WTC11 (cell line): ENCODE results near the gene GATB. TPM values are rescaled to one million over a fixed set of nuclear protein-coding genes. Genes with fewer than 3 reads are reported as not detected.

ENCODE experiments used
- ATAC-seq: fragments of 200-7000 bp; cut with Tn5 transposase; 2 replicates; pipeline ENCODE4 v1.10.0; 2021; ENCODE audit warnings: mild to moderate bottlenecking, moderate library complexity
- CTCF ChIA-PET: fragments of 300-600 bp; sonication (Branson Sonifier 250); formaldehyde crosslinking; loops from one replicate; lab custom pipeline; 2021; ENCODE audit warnings: antibody characterized with exemption; lab: Charles Lee
- POLR2A ChIA-PET: fragments of 350-600 bp; sonication (Branson Sonifier 250); formaldehyde crosslinking; loops from one replicate; lab custom pipeline; 2021; ENCODE audit warnings: antibody characterized with exemption; lab: Charles Lee
- DNase-seq: peaks from one replicate; pipeline ENCODE4 v3.0.0; 2021; ENCODE audit warnings: low spot score
- H3K27ac Mint-ChIP-seq: 2 replicates; pipeline ENCODE4 v1.8.0; 2021; ENCODE audit warnings: mixed read lengths
- H3K27me3 Mint-ChIP-seq: 2 replicates; pipeline ENCODE4 v1.8.0; 2021; ENCODE audit warnings: low read depth, mild to moderate bottlenecking, moderate library complexity, mixed read lengths
- H3K36me3 Mint-ChIP-seq: 2 replicates; pipeline ENCODE4 v1.8.0; 2021; ENCODE audit warnings: mixed read lengths
- H3K4me1 Mint-ChIP-seq: 2 replicates; pipeline ENCODE4 v1.8.0; 2022; ENCODE audit warnings: mixed read lengths
- H3K4me3 Mint-ChIP-seq: 2 replicates; pipeline ENCODE4 v1.8.0; 2021; ENCODE audit warnings: mild to moderate bottlenecking, moderate library complexity, mixed read lengths
- H3K9me3 Mint-ChIP-seq: 2 replicates; pipeline ENCODE4 v1.8.0; 2021; ENCODE audit warnings: mixed read lengths
- ATF1 ChIP-seq: sonication (generic); formaldehyde crosslinking; IDR thresholded peaks from 2 replicates; pipeline ENCODE4 v1.8.1; 2023; ENCODE audit warnings: mild to moderate bottlenecking, moderate library complexity, missing genetic modification reagents
- CDX4 ChIP-seq: fragments of 250-450 bp; sonication (Bioruptor Pico); IDR thresholded peaks from 2 replicates; pipeline ENCODE4 v1.9.0; 2021; ENCODE audit warnings: moderate library complexity, mild to moderate bottlenecking, inconsistent platforms, borderline replicate concordance
- CREB1 ChIP-seq: sonication (generic); formaldehyde crosslinking; IDR thresholded peaks from 2 replicates; pipeline ENCODE4 v1.8.0; 2023; ENCODE audit warnings: mild to moderate bottlenecking, missing genetic modification reagents
- CREM ChIP-seq: sonication (generic); formaldehyde crosslinking; IDR thresholded peaks from 2 replicates; pipeline ENCODE4 v1.8.1; 2022; ENCODE audit warnings: mild to moderate bottlenecking, missing genetic modification reagents, moderate library complexity
- E2F1 ChIP-seq: sonication (generic); formaldehyde crosslinking; IDR thresholded peaks from 2 replicates; pipeline ENCODE4 v1.8.0; 2022; ENCODE audit warnings: mild to moderate bottlenecking, missing genetic modification reagents
- ETV6 ChIP-seq: sonication (generic); formaldehyde crosslinking; IDR thresholded peaks from 2 replicates; pipeline ENCODE4 v1.8.1; 2022; ENCODE audit warnings: mild to moderate bottlenecking, missing genetic modification reagents
- FOXP1 ChIP-seq: sonication (generic); formaldehyde crosslinking; IDR thresholded peaks from 2 replicates; pipeline ENCODE4 v1.8.0; 2022; ENCODE audit warnings: missing genetic modification reagents, mild to moderate bottlenecking, moderate library complexity, borderline replicate concordance
- GABPB1 ChIP-seq: sonication (generic); formaldehyde crosslinking; IDR thresholded peaks from 2 replicates; pipeline ENCODE4 v1.8.1; 2023; ENCODE audit warnings: mild to moderate bottlenecking, missing genetic modification reagents
- HMGA2 ChIP-seq: fragments of 250-450 bp; sonication (Bioruptor Pico); IDR thresholded peaks from 2 replicates; pipeline ENCODE4 v1.4.0; 2021; ENCODE audit warnings: mild to moderate bottlenecking, moderate library complexity
- MAX ChIP-seq: sonication (generic); formaldehyde crosslinking; IDR thresholded peaks from 2 replicates; pipeline ENCODE4 v1.8.0; 2022; ENCODE audit warnings: mild to moderate bottlenecking, missing genetic modification reagents
- NFE2L1 ChIP-seq: sonication (generic); formaldehyde crosslinking; IDR thresholded peaks from 2 replicates; pipeline ENCODE4 v1.8.1; 2023; ENCODE audit warnings: missing genetic modification reagents
- NFYB ChIP-seq: sonication (generic); formaldehyde crosslinking; conservative IDR thresholded peaks from 2 replicates; pipeline ENCODE4 v1.8.0; 2022; ENCODE audit warnings: low read depth, missing genetic modification reagents
- NR3C1 ChIP-seq: sonication (generic); formaldehyde crosslinking; conservative IDR thresholded peaks from 2 replicates; pipeline ENCODE4 v1.8.1; 2023; ENCODE audit warnings: low read depth, mild to moderate bottlenecking, missing genetic modification reagents
- TEAD4 ChIP-seq: sonication (generic); formaldehyde crosslinking; IDR thresholded peaks from 2 replicates; pipeline ENCODE4 v1.8.0; 2022; ENCODE audit warnings: mild to moderate bottlenecking, missing genetic modification reagents
- USF2 ChIP-seq: sonication (generic); formaldehyde crosslinking; IDR thresholded peaks from 2 replicates; pipeline ENCODE4 v1.8.1; 2023; ENCODE audit warnings: mild to moderate bottlenecking, missing genetic modification reagents, moderate library complexity
- ZBTB43 ChIP-seq: sonication (generic); formaldehyde crosslinking; IDR thresholded peaks from 2 replicates; pipeline ENCODE4 v1.8.1; 2023; ENCODE audit warnings: mild to moderate bottlenecking, missing genetic modification reagents
- ZNF121 ChIP-seq: sonication (generic); formaldehyde crosslinking; IDR thresholded peaks from 2 replicates; pipeline ENCODE4 v1.8.0; 2023; ENCODE audit warnings: missing genetic modification reagents
- ZNF138 ChIP-seq: sonication (generic); formaldehyde crosslinking; conservative IDR thresholded peaks from 2 replicates; pipeline ENCODE4 v1.8.1; 2022; ENCODE audit warnings: mild to moderate bottlenecking, moderate library complexity, missing genetic modification reagents
- ZNF423 ChIP-seq: fragments of 250-450 bp; sonication (Bioruptor Pico); IDR thresholded peaks from 2 replicates; pipeline ENCODE4 v2.1.2; 2022; ENCODE audit warnings: mild to moderate bottlenecking, moderate library complexity
- ZNF671 ChIP-seq: fragments of 250-450 bp; sonication (Bioruptor Pico); IDR thresholded peaks from 2 replicates; pipeline ENCODE4 v1.8.0; 2021; ENCODE audit warnings: mild to moderate bottlenecking
- total RNA-seq: library from RNA; stranded (reverse); gene quantifications from 3 replicates; pipeline ENCODE4 v1.2.3, GENCODE V29; 2021

The GATB gene
- total RNA-seq, 1 experiment from 2014 or later: 22.7 TPM

GRCh38 chr4:151810476-151810875, 49.7 kb upstream of the GATB start:
- ChIA-PET CTCF (interaction anchor here (0.5 to 3.2 kb wide), 2 partner anchors 8 to 31 kb away, joined by 3 to 30 read pairs; no protein-coding TSS in a partner anchor), POLR2A (no interaction called here)
- Mint-ChIP-seq H3K9me3 (peaks cover 4% of the 10 kb centered on the region; the same call in 1 of the 2 replicates), H3K4me1 (peaks cover 15% of the 10 kb centered on the region), H3K27ac (peak overlapping the region; percentile 94), H3K36me3 (no peaks in the 10 kb centered on the region), H3K4me3 (no peak overlapping the region), H3K27me3 (no peaks in the 10 kb centered on the region)
- no peak for DNase-seq
- ATAC-seq: peak; percentile 24
- no peak for TF ChIP-seq USF2 (CRISPR knock-in tag)
- TF ChIP-seq CDX4: no peak
- TF ChIP-seq NFE2L1: no peak
- no peak for TF ChIP-seq ATF1 (CRISPR knock-in tag)
- TF ChIP-seq NFYB (CRISPR knock-in tag): no peak
- TF ChIP-seq ETV6 (CRISPR knock-in tag): no peak
- no peak for TF ChIP-seq NR3C1 (CRISPR knock-in tag)
- no peak for TF ChIP-seq ZNF671 (CRISPR knock-in tag)
- no peak for TF ChIP-seq CREM (CRISPR knock-in tag)
- TF ChIP-seq ZNF138 (CRISPR knock-in tag): no peak
- TF ChIP-seq ZBTB43 (CRISPR knock-in tag): no peak
- TF ChIP-seq ZNF423 (CRISPR knock-in tag): no peak
- no peak for TF ChIP-seq CREB1 (CRISPR knock-in tag)
- TF ChIP-seq ZNF121 (CRISPR knock-in tag): no peak
- TF ChIP-seq MAX (CRISPR knock-in tag): no peak
- no peak for TF ChIP-seq TEAD4 (CRISPR knock-in tag)
- TF ChIP-seq E2F1 (CRISPR knock-in tag): no peak
- no peak for TF ChIP-seq FOXP1

- H3K27me3 Mint-ChIP-seq: no peaks in the 10 kb centered on the region
- TF ChIP-seq HMGA2 (no peak), ZNF671 (CRISPR knock-in tag) (no peak), E2F1 (CRISPR knock-in tag) (no peak), ZNF423 (CRISPR knock-in tag) (no peak), GABPB1 (CRISPR knock-in tag) (no peak)
- ATAC-seq (no peak), DNase-seq (no peak)
- H3K4me3 Mint-ChIP-seq: no peak overlapping the region
- H3K36me3 Mint-ChIP-seq: no peaks in the 10 kb centered on the region
- H3K9me3 Mint-ChIP-seq: peaks cover 6% of the 10 kb centered on the region; the same call in 1 of the 2 replicates
- peak overlapping the region; percentile 42 for H3K27ac Mint-ChIP-seq
- H3K4me1 Mint-ChIP-seq: peaks cover 17% of the 10 kb centered on the region
- ChIA-PET POLR2A (no interaction called here), CTCF (interaction anchor here (0.5 to 3.2 kb wide), 3 partner anchors 8 to 31 kb away, joined by 3 to 30 read pairs (median 3); no protein-coding TSS in a partner anchor)
These were observed 48.9 kb upstream of the GATB start for GRCh38 chr4:151809716-151810115.
